Measurements from ENCODE around the gene DENND2D.

The DENND2D gene

DNA sequence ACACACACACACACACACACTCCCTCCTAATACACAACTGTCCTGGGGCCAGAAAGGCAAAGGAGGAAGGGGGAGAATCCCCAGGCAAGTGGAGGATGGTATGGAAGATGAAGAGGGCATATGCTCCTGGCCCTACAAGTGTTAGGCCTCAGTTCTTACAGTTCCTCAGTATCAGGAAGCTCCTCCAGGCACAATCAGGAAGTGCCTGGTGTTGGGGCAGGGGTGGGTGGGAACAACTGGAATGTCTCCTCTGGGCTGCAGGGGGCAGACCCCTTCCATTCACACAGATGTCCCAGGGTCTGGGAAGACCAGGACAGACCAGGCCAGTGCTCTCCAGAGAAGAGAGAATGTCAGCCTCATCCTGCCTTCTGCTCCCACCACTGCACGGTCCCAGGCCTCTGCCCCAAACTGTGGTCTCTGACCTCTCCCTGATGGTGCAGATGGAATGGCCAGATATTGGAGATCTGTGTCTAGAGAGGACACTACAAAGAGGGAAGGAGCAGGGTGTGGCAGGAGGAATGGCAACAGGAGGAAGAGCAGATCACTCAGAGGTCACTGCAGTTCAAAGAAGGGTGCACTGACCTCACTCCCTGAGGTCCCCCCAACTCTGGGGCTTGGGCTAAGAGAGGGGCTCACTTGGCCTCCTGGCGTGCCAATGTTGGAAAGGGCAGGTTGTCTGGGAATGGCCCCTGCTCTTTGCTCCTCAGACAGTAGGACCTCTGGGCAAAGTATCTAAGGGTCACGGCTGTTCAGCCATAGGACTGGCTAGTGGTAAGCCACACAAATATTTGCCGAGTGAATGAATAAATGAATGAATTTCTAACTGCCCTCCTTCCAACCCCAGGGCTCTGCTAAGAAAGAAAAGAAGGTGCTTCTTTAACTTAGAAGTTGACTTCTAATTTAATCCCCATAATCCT lies 2.5 kb upstream of the DENND2D start:
- DNase-seq (ENCODE audit: low read depth in 2 of 2), result no peak

DNA sequence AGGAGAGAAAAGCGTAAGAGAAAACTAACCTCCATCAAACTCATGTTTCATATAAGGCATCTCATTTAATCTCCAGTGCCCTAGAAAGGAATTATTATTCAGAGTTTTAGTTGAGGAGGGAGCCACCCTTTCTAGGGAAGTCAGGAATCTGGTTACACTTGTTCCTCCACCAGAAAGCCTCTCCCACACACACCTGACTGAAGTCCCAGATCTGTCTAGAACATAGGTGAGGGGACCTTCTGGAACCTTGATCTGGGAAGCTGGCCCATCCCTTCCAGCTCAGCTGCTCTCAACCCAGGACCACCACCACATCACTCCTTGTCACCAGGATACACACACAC lies 1.9 kb upstream of the DENND2D start:
- no peak for DNase-seq (ENCODE audit: low read depth in 2 of 2)

DNA sequence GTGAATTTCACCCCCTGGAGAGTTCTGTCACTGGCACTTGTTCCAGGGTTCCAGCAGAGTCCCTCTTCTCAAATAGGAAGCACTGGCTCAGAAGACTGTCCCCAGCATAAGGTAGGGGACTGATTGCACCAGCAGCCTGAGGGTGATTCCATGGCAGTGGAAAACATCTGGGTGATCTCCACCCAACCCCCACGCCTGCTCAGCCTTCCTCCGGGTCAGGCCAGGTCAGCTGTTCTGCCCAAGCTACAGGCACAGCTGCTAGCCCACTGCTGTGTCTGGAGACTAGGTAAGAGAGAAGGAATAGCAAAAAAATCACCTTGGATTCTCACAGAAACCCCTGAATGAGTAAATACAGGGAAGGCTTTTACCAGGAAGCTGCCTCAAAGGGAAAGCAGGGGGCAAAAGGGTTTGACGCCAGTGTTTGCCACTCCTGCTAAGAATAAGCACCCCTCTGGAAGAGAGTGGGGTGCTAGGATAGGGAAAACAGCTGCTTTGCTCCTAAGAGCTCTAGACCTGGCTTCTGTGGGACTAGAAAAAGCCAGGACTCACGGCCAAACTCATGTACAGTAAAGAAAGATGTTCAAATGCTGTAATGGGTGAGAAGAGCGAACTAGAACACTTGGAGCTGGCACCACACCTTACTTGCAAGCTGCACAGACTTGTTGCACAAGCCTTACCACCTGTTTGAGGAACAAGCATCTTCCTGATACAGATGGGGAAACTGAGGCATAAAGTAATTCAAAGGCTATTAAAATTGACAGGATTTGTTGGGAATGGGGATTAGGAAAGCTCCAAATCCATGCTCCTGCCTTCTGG lies 1.0 kb upstream of the DENND2D start:
- DNase-seq (ENCODE audit: low read depth in 2 of 2), result no peak

DNA sequence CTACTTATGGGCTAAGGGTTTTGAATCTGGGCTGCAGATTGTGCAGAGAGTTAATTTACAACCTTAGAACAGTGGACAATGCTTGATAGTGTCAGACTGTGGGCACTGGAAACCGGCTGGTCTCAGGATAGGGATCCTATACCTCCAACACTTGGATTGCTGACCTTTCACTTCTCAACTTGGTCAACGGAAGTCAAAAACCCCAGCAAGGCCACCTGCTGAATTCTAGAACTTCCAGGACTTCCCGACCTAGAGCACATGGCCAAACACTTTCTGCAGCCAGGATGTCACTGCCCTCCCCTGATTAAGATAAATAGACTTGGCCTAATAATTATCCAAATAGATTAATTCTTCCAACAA lies 336 bp upstream of the DENND2D start:
- no peak for DNase-seq (ENCODE audit: low read depth in 2 of 2)

DNA sequence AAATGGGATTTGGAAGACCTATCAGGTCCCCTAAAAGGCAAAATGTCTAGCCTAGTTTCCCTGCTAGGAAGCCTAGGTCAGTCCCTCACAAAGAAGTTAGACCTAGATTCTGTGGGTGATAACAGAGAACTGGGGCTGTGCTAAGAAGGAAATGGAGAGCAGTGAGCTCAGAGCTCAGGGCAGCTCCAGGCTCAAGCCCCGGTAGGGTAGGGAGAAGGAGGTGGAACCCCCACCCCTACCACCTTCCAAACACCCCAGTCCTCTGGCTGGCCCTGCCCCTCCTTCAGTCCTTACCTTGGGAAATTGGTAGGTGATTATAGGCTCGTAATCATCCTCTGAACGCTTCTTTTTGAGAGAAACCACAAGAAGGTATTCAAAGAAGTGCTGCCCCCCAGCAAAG lies 1.1 kb downstream of the DENND2D start:
- DNase-seq (ENCODE audit: low read depth in 2 of 2), result no peak

DNA sequence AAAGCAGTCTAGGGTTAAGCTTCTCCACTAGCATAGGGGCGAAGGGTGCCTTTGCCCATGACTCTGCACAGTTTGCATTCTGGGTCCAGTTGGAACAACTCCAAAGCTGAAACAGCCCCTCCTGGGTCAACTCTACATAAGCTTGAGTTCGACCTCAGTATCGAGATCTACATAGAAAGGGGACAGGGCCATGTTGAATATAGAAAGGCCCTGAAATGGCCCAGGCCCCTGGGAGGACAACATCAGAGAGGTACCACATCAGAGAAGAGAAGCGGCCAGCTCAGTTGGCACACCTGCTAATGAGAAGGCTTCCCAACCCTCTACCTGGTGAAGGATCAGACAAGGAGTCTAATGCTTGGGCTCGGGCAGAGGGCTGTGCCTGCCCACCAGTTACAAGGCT lies 1.6 kb downstream of the DENND2D start:
- DNase-seq (ENCODE audit: low read depth in 2 of 2), result no peak

DNA sequence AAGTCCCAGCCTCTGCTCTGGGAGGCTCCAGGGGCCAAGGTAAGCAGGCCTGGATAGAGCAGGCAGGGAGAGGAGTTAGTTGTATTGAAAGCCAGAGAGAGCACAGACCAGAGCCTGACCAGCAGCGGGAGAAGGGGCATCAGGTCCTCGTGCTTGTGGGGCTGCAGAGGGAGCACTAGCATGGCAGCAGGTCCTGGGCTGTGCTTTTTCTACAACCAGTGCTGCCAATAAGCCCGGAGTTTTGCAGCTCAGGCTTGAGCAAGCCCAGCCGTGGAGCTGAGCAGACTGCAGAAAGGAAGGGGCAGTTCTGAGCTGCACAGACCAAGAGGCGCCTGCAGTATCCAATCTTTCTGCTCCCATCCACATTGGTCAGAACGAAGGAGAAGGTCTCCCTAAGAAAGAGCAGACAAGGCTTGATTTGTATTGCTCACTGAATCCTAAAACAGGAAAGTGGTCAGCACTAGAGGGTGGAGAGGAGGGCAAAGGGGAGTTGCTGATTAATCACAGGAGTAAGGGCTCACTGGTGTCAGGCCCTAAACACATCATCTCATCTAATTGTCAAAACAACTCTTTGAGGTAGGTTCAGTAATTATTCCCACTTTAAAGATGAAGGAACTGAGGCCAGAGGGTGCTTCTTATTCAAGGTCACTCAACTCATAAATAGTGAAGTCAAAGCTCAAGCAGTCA lies 2.7 kb downstream of the DENND2D start:
- DNase-seq (ENCODE audit: low read depth in 2 of 2), result no peak

DNA sequence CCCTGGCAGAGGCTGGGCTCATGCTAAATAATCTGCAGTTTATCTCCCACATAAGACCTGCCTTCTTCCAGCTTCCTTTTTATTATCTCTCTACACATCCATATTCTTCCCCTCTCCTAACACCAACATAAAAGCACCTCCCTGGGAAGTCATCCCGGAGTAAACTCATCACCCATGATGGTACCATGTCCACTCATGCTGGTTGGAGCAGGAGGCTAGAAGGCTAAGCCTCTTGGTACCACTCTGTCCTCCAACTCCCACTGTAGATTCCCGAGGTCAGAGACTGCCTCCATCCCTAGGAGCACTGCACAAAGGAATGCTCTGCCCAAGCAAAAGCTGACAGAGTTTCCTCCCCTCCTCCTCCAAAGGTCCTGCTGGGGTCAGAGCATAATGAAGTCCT lies 4.2 kb downstream of the DENND2D start:
- no peak for DNase-seq (ENCODE audit: low read depth in 2 of 2)

DNA sequence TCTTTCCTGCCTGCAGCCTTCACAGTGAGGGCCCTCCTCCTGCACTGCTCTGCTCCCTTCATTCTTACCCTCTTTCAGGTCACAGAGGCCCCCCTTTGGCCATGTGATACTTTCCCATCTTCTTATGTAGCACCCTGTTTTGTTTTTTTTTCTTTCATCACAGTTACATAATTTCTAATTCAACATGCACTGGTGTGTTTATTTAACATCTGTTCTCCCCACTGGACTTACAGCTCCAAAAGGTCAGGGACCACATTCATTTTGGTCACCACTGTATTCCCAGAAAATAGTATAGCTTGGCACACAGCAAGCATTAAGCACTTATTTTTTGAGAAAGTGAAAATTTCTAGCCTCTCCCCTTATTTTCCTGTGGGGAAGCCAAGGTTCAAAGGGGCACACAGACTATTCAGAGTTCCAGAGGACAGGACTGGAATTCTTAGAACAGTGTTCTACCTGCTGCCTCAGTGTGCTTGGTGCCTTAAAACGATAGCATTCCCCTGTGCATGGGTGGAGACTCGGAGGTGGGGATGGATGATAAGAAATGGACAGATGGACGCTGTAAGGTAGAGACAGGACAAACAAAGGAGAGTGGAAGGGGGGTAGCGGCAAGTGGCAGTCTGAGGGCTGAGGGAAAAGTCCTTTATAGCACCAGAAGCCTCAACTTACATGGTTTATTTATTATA lies 5.3 kb downstream of the DENND2D start:
- DNase-seq (ENCODE audit: low read depth in 2 of 2), result no peak

DNA sequence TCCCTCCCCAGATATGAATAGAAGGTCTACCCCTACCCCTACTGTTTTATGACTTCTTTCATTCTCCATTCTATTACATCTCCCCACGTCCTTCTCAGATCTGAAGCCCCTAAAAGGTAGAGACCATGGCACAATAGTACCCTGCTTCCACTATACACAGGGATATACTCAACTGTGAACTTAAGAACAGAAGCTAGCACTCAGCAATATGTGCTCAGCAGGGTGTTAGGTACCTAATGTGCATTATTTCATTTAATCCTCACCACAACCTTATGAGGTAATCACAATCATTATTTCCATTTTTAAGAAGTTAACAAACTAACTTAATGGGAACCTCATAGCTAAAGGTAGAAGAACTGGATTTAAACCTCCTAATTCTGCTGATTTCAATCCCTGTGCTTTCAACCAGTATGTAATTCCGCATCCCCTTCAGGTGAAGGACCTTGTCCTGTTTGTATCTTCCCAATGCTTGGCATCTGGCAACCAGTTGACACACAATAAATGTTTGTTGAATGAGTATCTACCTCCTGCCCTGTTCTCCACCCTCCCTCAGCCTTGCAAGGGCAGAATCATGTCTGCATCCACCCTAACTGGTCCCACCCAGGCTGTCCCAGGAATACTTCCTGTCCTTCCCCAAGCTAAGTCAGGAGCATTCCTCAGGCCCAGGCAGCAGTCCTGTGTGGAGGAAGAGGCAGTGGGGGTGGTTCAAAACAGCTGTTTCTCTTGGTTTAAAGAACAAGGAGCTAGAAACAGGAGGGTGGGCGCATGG lies 6.5 kb downstream of the DENND2D start:
- no peak for DNase-seq (ENCODE audit: low read depth in 2 of 2)

DNA sequence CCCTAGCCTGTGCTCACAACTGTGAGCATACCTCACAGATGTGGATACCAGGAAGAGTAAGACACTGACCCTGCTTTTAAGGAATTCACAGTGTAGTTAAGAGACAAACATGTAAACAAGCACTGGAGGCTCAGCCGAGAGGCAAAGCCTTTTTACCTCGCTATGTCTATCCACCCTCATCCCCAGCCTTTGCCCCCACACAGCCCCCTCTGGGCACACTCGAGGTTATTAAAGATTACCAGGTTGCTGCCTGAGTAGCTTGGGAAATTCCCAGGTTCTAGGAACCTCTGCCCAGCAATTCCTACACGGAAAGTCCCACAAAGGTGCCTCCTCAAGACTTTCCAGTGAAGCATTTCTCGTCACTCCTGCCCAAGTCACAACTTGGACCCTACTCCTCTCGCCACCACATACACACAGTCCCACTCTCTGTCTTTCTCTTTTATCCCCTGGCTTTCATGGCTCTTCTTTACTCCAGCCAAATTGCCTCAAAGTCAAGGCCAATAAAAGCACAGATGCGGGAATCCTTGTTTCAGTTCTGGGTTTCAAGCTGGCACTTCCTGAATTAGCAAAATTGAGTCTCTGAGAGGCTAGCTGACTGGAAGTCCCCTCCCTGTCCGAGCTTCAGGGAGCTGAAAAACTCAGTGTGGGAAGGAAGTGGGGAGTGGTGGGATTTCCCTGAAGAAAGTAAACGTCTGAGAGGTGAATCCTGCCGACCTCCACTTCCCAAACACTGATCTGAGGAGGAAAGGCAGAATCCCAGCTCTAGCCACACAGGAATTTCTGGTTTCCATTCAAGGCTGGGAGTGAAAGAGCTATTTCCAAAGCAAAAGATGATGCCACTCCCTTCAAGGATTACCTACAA lies 7.6 kb downstream of the DENND2D start:
- DNase-seq (ENCODE audit: low read depth in 2 of 2), result no peak

DNA sequence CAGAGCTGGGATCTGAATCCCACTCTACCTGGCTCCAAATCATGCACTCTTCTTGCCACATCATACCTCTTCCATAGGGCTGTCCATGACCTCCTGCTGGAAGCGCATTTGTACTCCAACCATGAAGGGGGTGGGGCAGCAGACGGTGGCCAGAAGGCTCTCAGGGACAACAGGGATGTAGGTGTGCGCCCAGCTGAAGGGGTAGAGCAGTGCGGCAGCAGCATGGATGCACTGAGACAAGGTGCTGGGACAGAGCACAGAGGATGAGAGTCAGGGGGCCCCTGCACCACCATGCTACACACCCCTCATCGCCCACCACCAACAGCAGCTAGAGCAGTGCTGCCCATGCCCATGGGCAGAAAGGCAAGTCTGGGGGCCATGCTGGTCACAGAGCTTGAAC lies 8.4 kb downstream of the DENND2D start:
- DNase-seq (ENCODE audit: low read depth in 2 of 2), result no peak

DNA sequence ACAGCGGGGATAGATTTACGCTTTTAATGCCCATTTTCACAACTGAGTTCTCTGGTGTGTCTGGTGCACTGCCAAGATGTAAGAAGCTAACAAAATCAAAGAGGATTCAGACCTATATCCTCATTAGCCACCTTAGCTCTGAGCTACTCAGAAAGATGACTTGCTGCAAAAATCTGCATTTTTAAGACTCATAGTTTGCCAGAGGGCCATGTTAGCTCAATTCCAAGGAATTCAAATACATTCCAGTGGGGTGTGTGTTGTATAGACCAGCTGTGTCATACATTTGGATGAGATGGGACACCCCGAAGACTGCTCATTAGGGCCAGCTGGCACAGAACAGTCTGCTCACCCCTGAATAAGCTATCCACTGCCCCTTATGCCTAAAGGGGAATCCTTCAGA lies 8.9 kb downstream of the DENND2D start:
- no peak for DNase-seq (ENCODE audit: low read depth in 2 of 2)

DNA sequence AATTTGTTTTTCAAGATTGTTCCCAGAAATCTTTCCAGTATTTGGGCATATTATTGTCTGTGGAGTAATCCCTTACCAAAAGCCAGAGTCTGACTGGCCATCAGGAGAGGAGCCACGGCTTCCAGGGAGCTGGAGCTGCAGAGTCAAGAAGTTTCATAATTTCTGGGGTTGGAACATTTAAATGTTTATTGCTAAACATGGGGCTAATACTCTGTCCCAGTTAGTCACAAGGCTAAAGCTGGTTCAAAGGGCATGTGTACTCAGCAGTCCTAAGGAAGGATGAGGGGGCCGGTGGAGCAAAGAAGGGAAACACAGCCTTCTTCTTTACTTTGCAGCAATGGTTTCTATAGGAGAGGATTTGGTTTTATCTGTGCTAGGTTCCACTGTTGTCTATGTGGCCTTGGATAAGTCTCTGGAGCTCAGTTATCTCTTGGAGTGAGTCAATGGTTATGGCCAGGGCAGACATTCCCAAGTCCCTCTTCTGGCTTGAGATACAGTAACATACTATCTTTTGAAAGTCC lies 9.5 kb downstream of the DENND2D start:
- DNase-seq (ENCODE audit: low read depth in 2 of 2), result no peak

DNA sequence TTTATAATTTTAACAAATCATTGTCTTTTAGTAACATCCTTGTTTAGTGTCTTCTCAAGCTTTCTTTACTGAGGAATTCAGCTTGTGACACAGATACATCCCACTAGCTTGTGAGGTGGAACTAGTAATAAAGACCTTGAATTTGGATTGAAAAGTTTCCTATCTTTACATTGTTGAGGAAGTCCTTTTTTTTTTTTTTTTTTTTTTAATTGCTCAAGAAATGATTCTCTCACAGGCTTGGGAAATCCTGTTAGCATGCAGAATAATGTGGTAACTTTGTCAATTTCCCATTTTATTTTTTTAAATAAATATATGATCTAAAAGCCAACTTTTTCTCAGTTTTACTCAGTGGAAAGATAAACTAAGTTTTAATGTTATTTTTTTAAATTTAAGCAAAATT lies 15.8 kb downstream of the DENND2D start:
- no peak for DNase-seq (ENCODE audit: low read depth in 2 of 2)

DNA sequence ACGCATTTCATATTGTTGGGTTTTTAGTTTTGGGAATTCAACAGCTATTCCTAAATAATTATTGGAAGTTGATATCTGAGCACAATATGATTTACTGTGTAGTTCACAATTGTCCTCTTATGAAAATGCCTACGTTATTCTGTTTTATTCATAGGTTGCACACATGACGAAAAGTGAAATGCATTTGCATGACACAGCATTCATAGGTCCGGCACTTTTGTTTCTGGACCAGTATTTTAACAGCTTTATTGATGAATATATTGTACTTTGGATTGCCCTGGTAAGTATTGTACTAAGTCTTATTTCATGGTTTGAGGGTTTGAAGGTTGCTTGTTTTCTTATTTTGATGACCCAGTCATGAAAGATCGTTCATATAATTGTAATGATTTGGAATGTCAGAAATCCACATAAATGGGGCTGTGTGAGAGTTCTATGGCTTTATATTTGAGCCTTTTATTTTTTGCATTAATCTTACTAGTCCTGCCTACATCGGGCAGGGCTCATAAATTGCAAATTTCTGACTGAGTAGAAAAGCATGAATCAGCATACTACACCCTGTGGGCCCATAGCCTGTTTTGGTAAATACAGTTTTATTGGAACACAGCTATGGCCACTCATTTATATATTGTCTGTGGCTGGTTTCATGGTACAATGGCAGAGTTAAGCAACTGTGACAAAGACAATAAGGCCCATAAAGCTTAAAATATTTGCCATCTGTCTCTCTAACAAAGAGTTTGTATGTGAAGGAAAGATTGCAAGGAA lies 17.0 kb downstream of the DENND2D start:
- DNase-seq (ENCODE audit: low read depth in 2 of 2), result no peak

DNA sequence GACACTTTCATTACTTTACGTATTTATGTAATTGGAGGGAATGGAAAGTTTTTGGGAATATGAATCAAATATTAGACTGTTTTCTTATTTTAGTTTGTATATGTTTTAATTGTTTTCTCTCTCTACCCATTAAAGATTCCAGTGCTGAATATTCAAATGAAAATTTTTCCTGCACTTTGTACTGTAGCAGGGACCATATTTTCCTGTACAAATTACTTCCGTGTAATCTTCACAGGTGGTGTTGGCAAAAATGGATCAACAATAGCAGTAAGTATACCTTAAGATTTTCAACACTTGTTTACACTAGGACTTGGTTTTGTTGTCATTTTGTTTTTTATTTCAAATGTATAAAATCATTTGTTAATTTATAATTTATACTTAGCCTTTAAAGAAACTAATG lies 18.4 kb downstream of the DENND2D start:
- no peak for DNase-seq (ENCODE audit: low read depth in 2 of 2)

DNA sequence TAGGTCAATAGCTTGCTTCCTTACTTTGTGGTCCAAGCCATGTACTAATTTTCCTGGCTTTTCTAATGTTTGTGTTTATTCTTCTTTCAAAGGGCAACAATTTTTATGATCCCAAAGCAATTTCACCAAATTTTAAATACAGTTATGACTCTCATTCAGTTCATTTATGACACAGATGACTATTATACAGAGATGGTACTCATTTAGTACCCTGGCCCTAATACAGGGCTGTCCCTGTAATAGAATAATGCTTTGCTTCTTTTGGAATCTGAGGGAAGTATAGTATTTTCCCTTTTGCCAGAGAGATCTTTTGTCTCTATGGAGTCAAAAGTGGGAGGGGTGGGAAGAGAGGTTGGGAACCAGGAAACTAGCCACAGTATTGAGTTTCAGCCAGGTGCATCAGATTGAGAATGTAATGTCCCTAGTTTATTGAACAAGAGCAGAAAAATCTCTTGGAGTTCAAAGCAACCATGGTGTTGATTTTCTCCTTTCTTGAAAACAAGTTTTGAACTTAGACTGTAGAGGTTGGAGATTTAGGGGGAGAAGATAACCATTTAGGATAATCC lies 20.4 kb downstream of the DENND2D start:
- DNase-seq (ENCODE audit: low read depth in 2 of 2), result no peak

DNA sequence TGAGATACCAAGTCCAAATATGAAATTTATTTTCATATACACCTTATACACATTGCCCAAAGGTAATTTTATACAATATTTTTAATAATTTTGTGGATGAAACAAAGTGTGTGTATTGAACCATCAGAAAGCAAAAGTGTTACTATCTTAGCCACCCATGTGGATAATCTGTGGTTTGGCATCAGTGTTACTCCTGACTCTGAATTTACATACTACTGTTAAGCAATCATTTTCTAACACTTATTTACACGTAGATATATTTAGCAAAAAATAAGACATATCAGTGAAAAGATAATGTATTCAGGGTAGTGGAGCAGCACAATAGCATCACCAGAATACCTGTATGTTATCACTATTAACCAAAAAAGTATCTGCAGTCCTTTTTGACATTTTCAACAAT lies 23.8 kb downstream of the DENND2D start:
- DNase-seq (ENCODE audit: low read depth in 2 of 2), result no peak
